SHP77 (cell line): ENCODE results near the gene RAD54L.
"Not testable (repeated sequence)": the region's sequence is repeated elsewhere in the genome, so short reads cannot be mapped to it uniquely, and the experiment has no call there.

Source experiments
- DNase-seq, 2 experiments: peaks; one replicate each; lab custom pipeline; 2025; lab: John Stamatoyannopoulos, UW

Gene RAD54L

DNA sequence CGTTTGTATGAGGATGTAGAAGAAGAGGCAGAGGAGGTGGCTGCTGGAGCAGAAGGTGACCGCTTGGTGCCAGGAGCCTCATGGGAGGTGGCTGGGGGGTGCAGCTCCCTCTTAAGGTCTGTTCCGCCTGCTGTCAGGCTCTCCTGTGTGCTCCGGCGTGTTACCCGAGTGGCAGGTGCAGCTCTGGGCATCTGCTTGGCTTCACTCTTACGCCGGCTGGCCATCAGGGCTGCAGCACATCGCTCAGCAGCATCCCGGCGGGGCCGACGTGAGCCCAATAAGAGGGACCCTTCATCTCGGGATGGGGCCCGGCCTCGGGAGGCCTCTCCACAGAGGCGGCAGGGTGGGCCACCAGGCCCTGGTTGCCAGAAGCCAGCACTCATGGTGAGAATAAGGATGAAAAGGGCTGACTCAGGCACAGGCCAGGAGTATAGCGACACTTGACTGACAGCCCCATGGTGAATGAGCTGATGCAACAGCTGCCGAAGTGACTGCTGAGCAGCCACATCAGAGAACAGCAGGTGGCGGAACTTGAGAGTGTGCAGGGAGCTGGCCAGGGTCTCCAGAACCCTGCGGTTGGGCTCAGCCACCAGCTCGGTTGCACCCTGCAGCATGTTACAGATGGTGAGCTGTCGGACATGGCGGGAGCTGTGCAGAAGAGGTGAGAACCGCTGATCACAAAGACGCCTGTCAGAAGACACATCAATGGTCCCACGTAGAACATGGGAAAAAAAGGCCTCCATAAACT lies 38.3 kb downstream of the RAD54L start:
- peak; percentile 90 to 94 for DNase-seq

DNA sequence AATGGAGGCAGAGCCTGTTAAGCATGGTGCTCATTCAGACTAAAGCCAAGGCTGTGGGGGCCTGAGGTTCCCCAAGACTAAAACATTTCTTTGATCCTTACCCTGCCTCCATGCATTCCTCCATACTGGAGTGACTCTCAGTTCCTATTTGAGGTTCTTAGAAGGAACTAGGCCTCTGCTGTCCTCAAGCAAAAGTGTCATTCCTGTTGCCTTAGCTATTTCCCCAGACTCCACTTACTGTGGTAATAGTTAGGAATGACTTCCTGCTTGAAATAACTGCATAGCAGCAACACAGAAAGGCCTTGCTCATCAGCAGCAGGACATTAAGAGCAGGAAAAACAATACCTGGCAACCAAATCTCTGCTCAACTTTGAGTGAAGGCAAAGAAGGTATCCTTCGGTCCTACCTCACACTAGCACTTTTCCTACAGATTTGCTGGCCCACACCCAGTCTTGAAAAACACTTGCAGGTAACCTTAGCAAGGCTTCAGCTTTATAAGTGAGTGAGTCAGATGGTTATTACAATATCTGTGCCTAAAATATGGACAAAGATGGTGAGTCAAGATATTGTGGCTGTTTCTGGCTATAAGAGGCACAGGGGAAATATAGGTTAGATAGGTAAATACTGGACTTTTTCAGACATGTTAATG lies 41.0 kb downstream of the RAD54L start:
- DNase-seq: no peak

DNA sequence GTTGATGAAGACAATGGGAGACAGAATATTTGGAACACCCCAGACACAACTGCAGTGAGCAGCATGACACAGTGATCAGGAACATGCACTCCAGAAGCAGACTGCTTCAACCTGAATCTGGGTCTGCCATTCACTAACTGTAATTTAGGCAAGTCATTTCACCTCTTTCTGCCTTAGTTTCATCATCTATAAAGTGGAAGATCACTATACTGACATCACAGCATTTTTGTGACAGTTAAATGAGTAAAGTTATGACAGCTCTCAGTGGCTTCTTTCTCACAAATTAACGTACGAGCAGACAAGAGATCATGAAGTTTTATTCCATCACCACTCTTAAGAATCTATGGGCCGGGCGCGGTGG lies 41.6 kb downstream of the RAD54L start:
- no peak for DNase-seq

DNA sequence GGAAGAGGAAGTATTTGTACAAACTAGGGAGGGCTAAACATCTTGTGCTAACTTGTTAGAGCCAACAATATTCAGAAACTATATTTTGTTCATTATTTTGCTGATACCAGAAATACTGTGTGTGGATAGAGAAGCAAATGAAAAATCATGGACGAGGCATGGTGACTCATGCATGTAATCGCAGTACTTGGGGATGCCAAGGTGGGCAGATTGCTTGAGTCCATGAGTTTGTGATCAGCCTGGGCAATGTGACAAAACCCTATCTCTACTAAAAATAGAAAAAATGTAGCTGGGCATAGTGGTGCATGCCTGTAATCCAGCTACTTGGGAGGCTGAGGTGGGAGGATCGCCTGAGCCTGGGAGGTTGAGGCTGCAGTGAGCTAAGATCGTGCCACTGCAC lies 42.4 kb downstream of the RAD54L start:
- DNase-seq: no peak

DNA sequence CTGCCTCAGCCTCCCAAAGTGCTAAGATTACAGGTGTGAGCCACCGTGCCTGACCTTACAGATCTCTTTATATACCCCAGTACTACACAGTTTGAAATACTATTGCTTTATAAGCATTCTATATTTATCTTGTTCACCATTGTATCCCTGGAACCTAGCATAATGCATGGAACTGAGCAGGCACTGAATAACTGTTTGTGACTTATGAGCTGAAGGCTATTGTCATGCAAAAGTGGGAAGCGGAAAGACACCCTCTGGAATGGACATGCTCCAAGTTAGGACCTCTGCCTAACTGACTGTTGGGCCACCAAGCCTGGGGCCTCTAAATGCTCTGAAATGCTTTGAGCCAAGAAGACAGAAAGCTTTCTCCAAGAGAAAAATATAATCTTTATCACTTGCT lies 47.7 kb downstream of the RAD54L start:
- no peak for DNase-seq

DNA sequence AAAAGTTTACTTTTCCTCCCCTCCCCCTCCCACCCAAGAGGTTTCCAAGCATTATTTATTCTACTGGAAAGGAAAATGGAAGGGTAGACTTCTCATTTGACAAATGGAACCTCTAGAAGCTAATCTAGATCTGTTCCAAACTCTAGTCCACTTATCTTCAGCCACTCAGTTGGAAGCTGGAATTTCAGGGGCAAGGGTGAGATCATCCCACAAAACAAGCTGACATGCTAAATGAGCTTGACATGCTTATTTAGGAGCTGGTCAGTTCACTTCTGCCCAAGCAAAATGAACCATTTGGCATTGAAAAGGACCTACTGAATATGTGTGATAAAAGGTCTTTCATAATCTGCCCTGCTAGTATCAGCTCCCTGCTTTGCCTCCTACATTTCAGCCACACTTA lies 50.8 kb downstream of the RAD54L start:
- no peak for DNase-seq

DNA sequence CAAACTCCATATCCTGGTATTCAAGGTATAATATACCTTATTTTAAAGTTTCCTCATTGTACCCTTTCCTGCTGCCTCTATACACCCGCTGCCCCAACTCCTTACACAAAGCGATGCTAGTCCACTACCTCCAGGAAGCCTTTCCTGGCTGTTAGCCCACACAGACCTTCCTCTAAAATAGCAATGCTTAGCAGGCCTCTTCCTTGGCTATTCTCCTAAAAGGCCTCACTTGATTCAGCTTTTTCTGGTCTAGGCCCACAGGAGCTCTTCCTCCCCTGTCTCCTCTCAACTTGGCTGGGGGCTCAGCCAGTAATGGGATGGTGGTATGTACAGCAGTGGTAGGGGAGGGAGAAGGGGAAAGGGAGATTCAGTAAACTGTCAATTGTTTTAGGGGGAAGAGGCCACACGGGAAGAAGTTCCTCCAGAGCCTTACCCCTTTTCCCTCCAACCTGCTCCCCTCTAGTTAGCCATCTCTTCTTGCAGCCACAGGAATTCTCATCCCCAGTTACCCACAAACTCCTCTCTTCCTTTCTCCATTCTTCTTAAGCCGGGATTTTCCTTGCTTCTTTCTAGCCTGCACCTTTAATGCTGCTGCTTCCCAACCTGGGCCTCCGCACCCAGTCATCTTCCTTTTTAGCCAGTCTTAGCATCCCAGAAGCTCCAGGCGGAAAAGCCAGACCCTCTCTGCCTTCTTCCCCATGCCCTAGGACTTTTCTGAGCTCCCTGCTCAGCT lies 53.3 kb downstream of the RAD54L start:
- DNase-seq: no peak

DNA sequence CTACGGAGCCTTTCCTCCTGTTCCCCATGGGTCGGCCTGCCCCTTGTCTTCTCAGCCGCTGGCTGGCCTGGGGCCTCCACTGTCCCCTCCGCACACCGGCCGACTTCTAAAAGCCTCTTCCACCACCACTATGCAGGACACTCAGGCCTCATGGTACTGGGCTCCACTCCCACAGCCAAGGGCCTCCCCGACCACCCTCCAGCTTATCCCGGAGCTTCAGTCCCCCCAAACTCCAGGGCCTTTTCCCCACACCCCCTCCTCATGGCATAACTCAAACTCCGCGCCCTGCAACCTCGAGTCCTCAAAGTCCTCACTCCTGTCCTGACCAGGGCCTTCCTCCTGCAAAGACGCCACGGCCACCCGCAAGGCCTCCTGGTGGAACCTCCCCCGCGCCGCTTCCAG lies 53.8 kb downstream of the RAD54L start:
- no peak for DNase-seq

DNA sequence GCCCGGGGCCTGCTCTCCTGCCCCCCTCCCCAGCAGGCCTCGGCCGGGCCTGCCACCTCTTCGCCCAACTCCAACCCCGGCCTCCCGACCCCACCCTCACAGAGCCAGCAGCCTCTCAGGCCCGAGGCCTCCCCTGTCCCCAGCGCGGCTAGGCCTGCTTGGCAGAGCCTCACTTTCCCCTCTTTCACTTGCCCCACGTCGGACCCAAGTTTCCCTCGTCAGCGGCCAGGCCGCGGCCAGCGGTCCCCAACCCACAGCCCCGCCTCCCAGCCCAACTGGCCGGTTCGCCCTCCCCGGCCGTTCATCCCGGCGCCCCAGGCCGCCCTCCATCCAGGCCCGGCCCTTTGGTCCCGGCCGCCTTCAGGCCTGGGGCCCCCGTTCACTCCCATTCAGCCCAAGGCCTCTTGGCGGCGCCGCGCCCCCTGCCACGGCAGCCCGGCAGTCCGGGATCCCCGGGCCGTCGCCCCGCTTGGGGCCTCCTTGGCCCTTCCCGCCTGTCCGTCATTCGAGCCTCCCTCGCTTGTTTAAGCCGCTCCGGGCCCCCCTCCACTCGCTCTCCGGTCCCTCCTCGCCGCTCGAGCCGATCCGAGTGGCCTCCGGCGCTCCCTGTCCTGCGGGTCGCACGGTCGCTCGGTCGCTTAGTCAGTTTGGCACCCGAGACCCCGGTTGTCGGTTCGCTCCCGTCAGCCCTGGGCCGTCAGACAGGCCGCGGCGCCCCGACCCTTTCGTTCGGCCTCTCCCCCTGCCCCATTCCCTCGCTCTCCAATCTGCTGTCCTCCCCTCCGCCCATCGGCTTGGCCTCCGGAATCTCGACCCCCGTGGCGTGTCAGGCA lies 54.5 kb downstream of the RAD54L start:
- peak; percentile 13 to 43 for DNase-seq

DNA sequence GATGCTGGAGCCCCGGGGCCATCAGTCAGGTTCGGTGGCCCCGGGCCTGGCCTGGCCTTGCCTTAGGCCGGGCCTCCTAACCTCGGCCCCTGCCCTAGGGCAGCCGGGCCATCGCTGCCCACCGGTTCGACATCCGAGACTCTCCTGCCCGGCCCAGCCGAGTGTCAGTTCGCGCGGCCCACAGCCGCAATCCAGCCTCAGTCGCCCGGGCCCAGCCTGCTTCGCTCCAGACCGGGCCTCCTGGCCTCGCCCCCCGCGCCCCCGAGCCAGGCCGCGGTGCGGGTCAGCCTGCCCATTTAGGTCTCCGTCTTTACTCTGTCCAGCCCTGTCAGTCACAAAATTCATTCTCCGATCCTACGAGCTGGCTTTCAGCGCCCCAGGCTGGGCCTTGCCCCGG lies 55.1 kb downstream of the RAD54L start:
- peak in 1 of 2 experiments; percentile 13 for DNase-seq

DNA sequence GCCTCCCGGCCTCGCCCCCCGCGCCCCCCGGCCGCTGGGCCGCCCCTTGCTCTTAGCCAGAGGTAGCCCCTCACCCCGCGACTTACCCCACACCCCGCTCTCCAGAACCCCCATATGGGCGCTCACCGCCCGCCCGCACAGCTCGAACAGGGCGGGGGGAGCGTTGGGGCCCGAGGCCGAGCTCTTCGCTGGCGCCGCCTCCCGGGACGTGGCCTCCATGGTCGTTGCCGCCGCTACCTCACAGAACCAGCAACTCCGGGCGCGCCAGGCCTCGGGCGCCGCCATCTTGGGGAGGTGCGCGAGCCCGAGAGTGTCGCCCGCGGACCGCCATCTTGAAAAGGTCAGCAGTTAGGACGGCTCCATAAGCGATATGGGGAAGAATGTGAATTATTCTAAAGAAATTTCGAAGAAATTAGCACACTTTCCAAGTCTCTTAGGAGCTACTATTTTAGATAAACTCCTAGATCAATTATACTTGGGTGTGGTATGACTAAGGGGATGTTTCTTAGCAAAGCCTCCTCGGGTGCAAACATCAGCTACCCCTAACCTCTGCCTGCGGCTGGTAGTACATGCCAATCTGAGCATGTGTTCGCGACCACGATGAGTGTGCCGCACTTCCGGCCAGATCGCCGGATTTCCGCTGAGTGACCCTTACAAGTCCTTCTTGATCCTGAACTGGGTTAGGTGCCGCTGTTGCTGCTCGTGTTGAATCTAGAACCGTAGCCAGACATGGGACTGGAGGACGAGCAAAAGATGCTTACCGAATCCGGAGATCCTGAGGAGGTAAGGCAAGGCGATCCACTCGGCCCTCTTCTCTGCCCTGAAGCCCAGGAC lies 55.7 kb downstream of the RAD54L start, which contains the start of the genes LRRC41 and UQCRH:
LRRC41 (minus strand) TSS at position 579 of the 834 bp plus-strand sequence; CDS start at position 285, 294 bp downstream.
UQCRH (plus strand) TSS at position 661 of the 834 bp plus-strand sequence; CDS start at position 730, 69 bp downstream.
- DNase-seq: peak; percentile 92 to 95

DNA sequence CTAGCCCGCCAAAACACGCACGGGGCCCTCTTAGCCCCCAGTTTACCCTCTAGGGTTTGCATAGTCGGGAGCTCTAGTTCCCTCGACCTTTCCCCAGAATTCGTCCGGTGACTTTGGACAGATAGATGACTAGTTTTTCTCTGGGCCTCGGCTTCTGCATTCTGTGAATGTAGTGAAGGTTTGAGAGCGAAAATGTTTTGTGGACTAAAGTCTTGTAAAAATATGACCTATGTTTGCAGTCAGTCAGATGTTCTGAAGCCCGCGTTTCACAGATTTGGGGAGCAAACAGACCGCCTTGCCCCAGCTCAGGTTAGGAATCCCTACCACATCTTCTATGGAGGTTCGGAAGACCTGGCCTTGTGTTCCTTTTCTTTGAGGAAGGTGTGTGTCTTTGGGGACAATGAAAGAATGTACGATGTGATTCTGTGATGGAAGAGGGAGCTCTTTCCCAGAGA lies 56.3 kb downstream of the RAD54L start:
- DNase-seq: no peak

DNA sequence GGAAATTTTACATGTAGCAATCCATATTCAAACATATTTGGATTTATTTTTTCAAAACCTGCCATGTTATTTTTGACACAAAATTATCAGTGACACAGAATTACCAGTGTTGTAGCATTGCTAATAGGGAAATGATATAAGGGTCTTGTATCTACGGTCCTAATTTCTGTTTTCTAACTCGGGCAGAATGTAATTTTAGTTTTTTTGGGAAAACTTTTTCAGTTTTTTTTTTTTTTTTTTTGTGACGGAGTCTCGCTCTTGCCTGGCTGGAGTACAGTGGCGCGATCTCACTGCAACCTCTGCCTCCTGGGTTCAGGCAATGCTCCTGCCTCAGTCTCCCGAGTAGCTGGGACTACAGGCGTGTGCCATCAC lies 58.6 kb downstream of the RAD54L start:
- no peak for DNase-seq

DNA sequence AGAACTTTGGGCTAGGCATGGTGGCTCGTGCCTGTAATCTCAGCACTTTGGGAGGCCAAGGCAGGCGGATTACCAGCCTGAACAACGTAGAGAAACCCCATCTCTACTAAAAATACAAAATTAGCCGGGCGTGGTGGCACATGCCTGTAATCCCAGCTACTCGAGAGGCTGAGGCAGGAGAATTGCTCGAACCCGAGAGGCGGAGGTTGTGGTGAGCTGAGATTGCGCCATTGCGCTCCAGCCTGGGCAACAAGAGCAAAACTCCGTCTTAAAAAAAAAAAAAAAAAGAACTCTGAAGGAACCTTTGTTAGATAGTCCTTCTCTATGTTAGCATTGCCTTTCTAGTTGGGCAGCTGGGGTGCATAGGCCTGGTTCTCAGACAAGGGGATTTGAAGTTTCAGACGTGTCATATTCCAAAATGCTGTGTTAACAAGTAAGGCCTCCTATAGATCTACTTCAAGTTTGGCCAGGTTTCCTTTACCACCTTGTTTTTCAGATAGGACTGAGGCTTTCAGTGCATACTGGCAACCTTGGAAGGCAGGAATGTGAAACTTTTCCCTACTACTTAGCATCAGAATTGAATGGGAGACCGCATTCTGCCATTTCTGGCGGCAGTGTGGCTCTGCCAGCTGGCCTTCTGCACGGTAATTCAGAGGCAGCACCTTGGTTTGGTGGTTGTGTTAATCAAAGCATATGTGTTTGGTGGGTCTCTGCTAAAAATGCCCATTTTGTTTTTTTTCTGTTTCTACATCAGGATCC lies 62.0 kb downstream of the RAD54L start:
- DNase-seq: no peak

DNA sequence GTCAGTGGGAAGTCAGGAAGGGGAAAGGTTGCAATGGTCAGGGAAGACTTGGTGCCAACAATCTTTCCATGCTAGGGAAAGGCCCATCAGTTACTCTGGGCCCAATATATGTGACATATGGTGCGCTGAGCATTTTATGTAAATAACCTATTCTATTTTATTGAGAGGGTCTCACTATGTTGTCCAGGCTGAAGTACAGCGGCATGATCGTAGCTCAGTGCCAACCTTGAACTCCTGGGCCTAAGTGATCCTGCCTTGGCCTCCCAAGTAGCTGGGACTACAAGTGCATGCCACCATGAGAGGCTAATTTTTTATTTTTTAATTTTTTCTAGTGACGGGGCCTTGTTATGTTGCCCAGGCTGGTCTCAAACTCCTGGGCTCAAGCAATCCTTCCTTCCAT lies 62.8 kb downstream of the RAD54L start:
- no peak for DNase-seq

DNA sequence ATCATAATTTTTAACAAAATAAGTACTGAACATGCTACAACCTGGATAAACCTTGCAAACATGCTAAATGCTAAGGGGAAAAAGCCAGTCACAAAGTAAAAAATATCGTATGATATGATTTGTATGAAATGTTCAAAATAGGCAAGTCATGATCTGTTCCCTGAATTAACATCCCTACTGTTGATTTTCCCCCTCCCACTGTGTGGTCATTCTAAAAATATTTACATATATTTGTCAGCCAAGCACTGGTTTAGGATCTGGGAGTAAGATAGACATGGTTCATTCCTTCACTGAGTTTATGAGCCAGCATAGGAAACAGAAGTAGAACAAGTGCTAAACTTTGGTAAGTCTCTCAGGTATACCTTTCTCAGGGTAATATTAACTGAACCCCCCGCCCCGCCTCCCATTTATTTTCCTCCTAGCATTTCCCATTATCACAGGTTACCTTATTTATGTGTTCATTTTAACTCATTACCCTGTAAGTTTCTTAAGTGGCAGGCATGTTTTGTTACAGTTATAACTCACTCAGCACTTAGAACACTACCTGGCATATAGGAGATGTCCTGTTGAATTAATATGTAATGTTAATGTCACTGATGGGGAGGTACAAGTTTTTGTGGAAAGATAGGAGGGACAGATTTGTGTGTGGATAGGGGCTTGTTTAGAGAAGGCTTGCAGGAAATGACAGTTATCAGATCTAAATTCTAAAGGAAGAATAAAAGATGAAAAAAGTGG lies 68.3 kb downstream of the RAD54L start:
- no peak for DNase-seq

DNA sequence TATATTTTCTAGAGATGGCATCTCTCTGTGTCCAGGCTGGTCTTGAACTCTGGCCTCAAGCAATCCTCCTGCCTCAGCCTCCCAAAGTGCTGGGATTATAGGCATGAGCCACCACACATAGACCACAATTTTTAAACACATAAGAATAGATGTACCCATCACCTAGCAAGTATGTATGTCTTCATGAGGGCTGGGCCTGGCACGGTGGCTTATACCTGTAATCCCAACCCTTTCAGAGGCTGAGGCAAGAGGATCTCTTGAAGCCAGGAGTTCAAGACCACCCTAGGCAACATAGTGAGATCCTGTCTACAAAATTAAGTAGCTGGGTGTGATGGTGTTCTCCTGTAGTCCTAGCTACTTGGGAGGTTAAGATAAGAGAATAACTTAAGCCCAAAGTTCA lies 69.8 kb downstream of the RAD54L start:
- DNase-seq: no peak

DNA sequence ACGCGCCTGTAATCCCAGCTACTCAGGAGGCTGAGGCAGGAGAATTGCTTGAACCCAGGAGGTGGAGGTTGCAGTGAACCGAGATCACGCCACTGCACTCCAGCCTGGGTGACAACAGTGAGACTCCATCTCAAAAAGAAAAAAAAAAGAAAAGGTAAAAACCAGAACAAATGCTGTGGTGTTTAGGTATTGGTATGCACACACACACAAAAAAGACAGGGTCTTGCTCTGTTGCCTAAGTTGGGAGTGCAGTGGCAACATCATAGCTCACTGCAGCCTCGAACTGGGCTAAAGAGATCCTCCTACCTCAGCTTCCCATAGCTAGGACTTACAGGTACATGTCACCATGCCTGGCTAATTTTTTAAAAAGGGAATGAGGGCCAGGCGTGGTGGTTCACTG lies 71.7 kb downstream of the RAD54L start:
- not testable (repeated sequence) for DNase-seq
